ENCODE measurements around the gene SMTNL1. TPM values are rescaled to one million over a fixed set of nuclear protein-coding genes. Genes with fewer than 3 reads are reported as not detected.

The SMTNL1 gene
- polyA plus RNA-seq, 3 donors: 0.17 to 0.37 (median 0.30) TPM

- no peak for DNase-seq
Measured at GRCh38 chr11:57588046-57588710, 50.8 kb downstream of the SMTNL1 start.

GRCh38 chr11:57596266-57596885 lies 59.0 kb downstream of the SMTNL1 start:
- no peak for DNase-seq

GRCh38 chr11:57597461-57597915 lies 60.1 kb downstream of the SMTNL1 start, which contains the start of gene SERPING1:
Gene SERPING1, plus strand, starts transcription at chr11:57597685. Its CDS starts 586 bp downstream, at chr11:57598271.
- peak; percentile 46 for DNase-seq

- DNase-seq: peak; percentile 84
Measured at GRCh38 chr11:57597916-57598830, 60.8 kb downstream of the SMTNL1 start.

GRCh38 chr11:57598831-57599155 lies 61.4 kb downstream of the SMTNL1 start:
- peak; percentile 12 for DNase-seq

- DNase-seq: no peak
Measured at GRCh38 chr11:57599381-57599780, 62.0 kb downstream of the SMTNL1 start.

Other genes with a start within 250 kb of the SMTNL1 start
- gene TNKS1BP1, start 212.6 kb upstream of the SMTNL1 start, polyA plus RNA-seq (ENCODE audit: insufficient read length in 3 of 3): 10 to 100 TPM; 66.2 to 76.4 (median 67.6) TPM
- 100 to 1,000 TPM; 162 to 212 (median 183) TPM for gene SSRP1, start 201.7 kb upstream of the SMTNL1 start, polyA plus RNA-seq (ENCODE audit: insufficient read length in 3 of 3)
- gene P2RX3, start 199.2 kb upstream of the SMTNL1 start, polyA plus RNA-seq (ENCODE audit: insufficient read length in 3 of 3): 1 to 10 TPM in 1 of 3 donors, under 1 TPM in 2; 0.76 to 1.4 (median 0.83) TPM
- gene PRG3, start 156.4 kb upstream of the SMTNL1 start, polyA plus RNA-seq (ENCODE audit: insufficient read length in 3 of 3): under 1 TPM; 0.26 to 0.77 (median 0.52) TPM
- 1 to 10 TPM in 1 of 3 donors, under 1 TPM in 2; 0.59 to 1.5 (median 0.88) TPM for gene PRG2, start 146.9 kb upstream of the SMTNL1 start, polyA plus RNA-seq (ENCODE audit: insufficient read length in 3 of 3)
- 10 to 100 TPM; 20.3 to 25.0 (median 24.4) TPM for gene SLC43A3, start 110.5 kb upstream of the SMTNL1 start, polyA plus RNA-seq (ENCODE audit: insufficient read length in 3 of 3)
- gene RTN4RL2, start 77.1 kb upstream of the SMTNL1 start, polyA plus RNA-seq (ENCODE audit: insufficient read length in 3 of 3): 1 to 10 TPM; 2.8 to 4.7 (median 3.8) TPM
- gene SLC43A1, start 21.9 kb upstream of the SMTNL1 start, polyA plus RNA-seq (ENCODE audit: insufficient read length in 3 of 3): 1 to 10 TPM; 5.0 to 6.5 (median 5.5) TPM
- 10 to 100 TPM; 33.1 to 47.7 (median 40.0) TPM for gene TIMM10, start 6.8 kb upstream of the SMTNL1 start, polyA plus RNA-seq (ENCODE audit: insufficient read length in 3 of 3)
- gene UBE2L6, start 30.1 kb downstream of the SMTNL1 start, polyA plus RNA-seq (ENCODE audit: insufficient read length in 3 of 3): 10 to 100 TPM; 30.6 to 40.3 (median 34.2) TPM
- gene SERPING1, start 60.1 kb downstream of the SMTNL1 start, polyA plus RNA-seq (ENCODE audit: insufficient read length in 3 of 3): 100 to 1,000 TPM; 125 to 141 (median 130) TPM
- 1 to 10 TPM; 2.0 to 5.9 (median 4.3) TPM for gene YPEL4, start 112.3 kb downstream of the SMTNL1 start, polyA plus RNA-seq (ENCODE audit: insufficient read length in 3 of 3)
- 10 to 100 TPM; 15.2 to 17.9 (median 15.8) TPM for gene CLP1, start 120.2 kb downstream of the SMTNL1 start, polyA plus RNA-seq (ENCODE audit: insufficient read length in 3 of 3)
- gene ZDHHC5, start 130.5 kb downstream of the SMTNL1 start, polyA plus RNA-seq (ENCODE audit: insufficient read length in 3 of 3): 10 to 100 TPM; 53.7 to 59.9 (median 54.9) TPM
- 10 to 100 TPM; 21.3 to 24.3 (median 22.9) TPM for gene MED19, start 174.6 kb downstream of the SMTNL1 start, polyA plus RNA-seq (ENCODE audit: insufficient read length in 3 of 3)
- gene TMX2, start 175.0 kb downstream of the SMTNL1 start, polyA plus RNA-seq (ENCODE audit: insufficient read length in 3 of 3): 100 to 1,000 TPM; 114 to 123 (median 118) TPM
- 100 to 1,000 TPM; 126 to 150 (median 149) TPM for gene SELENOH, start 203.9 kb downstream of the SMTNL1 start, polyA plus RNA-seq (ENCODE audit: insufficient read length in 3 of 3)
- gene BTBD18, start 214.2 kb downstream of the SMTNL1 start, polyA plus RNA-seq (ENCODE audit: insufficient read length in 3 of 3): under 1 TPM; 0.14 to 0.50 (median 0.48) TPM
- gene CTNND1, start 224.2 kb downstream of the SMTNL1 start, polyA plus RNA-seq (ENCODE audit: insufficient read length in 3 of 3): 100 to 1,000 TPM; 190 to 240 (median 218) TPM

Data from renal pelvis (tissue), 4 donors.